ENCODE measurements around the gene PCED1A.

GRCh38 chr20:2847802-2848201 lies 7.3 kb upstream of the PCED1A start:
- no peak for TF ChIP-seq CTCF (IDR thresholded peaks at IDR 0.05; ENCODE audit: low read depth, low read length)
- TF ChIP-seq POLR2A (IDR thresholded peaks at IDR 0.05; ENCODE audit: extremely low read depth, insufficient read length), result no peak

Measured in NB4 (cell line).